AG10803 (cell line): Measurements from ENCODE around the gene EEF1B2.
"Not testable (repeated sequence)": the region's sequence is repeated elsewhere in the genome, so short reads cannot be mapped to it uniquely, and the experiment has no call there.

Experiments
- DNase-seq: peaks from one replicate; pipeline ENCODE4 v3.0.0; 2010; ENCODE audit warnings: low read depth
- H3K4me3 ChIP-seq: 2 replicates; pipeline ENCODE4 v1.5.1; 2011; ENCODE audit warnings: mild to moderate bottlenecking, low read length, control low read depth
- TF ChIP-seq, protein P1 (sequence below): conservative IDR thresholded peaks from 2 replicates; pipeline ENCODE4 v1.5.1; 2011; ENCODE audit warnings: mild to moderate bottlenecking, low read length, control low read depth, inconsistent platforms

The EEF1B2 gene

DNA sequence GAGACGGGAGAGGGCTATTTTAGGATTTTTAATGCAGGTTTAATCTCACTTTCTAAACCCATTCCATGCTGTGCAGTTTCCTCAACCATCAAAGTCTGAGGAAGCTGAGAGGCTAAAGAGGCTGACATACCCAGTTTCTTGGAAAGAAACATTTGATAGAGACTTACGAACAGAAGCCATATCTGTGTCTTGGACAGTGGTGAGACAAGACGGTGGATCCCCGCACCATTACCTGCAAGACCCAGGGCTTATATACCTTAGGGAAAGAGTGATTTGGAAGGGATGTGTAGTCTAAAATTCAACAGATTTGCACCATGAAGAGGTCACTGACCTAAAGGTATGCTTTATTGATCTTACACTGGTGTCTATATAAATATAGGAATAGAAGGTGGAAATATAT lies 13.5 kb downstream of the EEF1B2 start:
- H3K4me3 ChIP-seq = no peak overlapping the region
- TF ChIP-seq, protein P1, sequence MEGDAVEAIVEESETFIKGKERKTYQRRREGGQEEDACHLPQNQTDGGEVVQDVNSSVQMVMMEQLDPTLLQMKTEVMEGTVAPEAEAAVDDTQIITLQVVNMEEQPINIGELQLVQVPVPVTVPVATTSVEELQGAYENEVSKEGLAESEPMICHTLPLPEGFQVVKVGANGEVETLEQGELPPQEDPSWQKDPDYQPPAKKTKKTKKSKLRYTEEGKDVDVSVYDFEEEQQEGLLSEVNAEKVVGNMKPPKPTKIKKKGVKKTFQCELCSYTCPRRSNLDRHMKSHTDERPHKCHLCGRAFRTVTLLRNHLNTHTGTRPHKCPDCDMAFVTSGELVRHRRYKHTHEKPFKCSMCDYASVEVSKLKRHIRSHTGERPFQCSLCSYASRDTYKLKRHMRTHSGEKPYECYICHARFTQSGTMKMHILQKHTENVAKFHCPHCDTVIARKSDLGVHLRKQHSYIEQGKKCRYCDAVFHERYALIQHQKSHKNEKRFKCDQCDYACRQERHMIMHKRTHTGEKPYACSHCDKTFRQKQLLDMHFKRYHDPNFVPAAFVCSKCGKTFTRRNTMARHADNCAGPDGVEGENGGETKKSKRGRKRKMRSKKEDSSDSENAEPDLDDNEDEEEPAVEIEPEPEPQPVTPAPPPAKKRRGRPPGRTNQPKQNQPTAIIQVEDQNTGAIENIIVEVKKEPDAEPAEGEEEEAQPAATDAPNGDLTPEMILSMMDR = no peak
- no peak for DNase-seq

DNA sequence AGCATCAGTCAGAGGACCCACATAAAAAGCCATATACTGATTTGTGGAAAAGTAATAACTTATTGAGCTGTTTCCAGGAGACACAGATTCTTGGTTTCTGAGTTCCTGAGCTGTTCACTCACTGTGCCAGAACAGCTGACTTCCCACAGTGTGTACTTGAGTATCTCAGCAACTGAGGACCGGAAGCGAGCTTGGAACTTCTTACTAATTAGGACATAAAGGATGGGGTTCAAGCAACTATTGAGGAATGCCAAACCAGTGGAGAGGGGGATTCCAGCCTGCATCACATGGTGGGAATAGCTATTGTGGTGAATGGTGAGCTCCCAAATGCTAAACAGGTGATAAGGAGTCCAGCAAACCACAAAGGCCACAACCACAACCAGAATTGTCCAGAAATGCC lies 16.4 kb downstream of the EEF1B2 start:
- TF ChIP-seq, protein P1 = no peak

DNA sequence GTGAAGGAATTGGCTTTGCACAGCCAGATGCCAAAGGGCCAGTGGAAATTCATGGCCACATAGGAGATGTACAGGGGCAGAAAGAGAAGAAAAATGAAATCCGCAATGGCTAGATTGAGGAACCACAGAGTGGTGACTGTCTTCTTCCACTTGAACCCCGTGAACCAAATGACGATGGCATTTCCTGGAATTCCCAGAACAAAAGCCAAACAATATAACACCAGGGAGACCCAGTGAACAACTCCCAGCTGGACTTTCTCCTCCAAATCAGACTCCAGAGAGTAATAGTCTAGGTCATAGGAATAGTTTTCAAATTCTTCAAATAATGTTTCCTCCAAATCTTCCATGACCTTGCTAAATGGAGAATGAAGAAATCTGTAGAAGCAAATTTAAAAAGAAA lies 17.2 kb downstream of the EEF1B2 start:
- DNase-seq = no peak
- H3K4me3 ChIP-seq = no peak overlapping the region
- TF ChIP-seq, protein P1 = no peak

More for the DNA sequence above, 16.4 kb downstream of the EEF1B2 start:
- H3K4me3 ChIP-seq = no peak overlapping the region
- DNase-seq = peak; percentile 50

DNA sequence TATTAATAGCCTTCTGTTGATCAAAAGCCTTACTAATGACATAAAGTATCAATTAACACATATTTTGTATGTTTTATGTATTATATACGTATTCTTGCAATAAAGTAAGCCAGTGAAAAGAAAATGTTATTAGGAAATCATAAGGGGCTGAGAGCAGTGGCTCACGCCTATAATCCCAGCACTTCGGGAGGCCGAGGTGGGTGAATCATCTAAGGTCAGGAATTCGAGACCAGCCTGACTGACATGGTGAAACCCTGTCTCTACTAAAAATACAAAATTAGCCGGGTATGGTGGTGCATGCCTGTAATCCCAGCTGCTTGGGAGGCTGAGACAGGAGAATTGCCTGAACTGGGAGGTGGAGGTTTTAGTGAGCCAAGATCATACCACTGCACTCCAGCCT lies 21.8 kb downstream of the EEF1B2 start:
- H3K4me3 ChIP-seq, DNase-seq: not testable (repeated sequence)

DNA sequence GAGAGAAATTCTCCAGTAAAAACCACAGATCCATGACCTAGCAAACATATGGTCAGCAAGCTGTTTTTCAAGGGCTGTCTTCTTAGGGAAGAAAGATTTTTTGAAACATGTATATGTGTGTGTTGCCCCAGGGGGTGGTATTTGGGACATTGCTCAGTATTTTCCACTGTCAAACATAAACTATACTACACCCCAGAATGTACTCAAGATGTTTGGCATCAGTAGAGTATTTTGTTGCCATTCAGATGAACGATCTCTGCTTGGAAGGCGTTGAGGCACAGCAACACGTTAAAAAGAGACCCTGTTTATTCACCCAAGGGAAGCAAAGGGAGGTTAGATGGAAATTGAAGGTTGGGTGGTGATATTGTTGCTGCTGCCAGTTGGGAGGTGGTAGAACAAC lies 30.0 kb downstream of the EEF1B2 start:
- DNase-seq = no peak
- H3K4me3 ChIP-seq = no peak overlapping the region
- TF ChIP-seq, protein P1 = no peak

DNA sequence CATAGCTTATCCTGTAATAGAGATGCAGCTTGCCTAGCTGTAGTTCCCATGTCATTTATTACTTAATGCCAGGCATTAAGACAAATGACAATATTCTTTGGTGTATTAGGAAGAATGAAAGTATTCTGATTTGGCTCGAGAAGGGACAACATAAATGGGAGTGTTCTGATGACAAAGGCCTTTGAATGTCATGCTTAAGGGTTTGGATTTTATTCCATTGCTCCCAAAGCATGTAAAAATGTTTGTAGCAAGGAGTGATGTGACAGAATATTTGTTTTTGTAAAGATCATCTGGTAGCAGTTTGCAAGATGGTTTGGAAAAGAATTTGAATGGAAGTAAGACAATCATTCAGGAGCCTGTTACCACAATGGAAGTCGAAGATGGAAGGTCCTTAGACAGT lies 30.4 kb downstream of the EEF1B2 start:
- no peak overlapping the region for H3K4me3 ChIP-seq

DNA sequence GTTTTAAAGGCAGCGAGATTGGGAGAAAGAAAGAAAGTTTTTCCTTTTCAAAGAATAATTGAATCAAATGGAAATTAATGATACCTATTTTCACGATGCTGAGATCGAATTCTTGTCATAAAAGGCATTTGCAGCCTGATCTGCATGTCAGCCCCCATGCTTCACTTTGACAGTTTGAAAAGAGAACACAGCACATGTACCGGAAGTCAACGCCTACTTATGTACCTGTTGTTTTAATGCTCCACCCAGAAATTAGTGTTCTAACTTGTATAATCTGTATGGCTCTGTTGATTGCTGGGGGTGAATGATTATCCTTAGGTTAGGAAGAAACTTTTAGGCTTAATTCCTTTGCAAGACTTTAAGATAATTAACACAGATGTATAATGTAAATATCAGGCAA lies 31.0 kb downstream of the EEF1B2 start:
- H3K4me3 ChIP-seq = no peak overlapping the region
- TF ChIP-seq, protein P1 = no peak
- DNase-seq = no peak

More for the DNA sequence above, 30.4 kb downstream of the EEF1B2 start:
- TF ChIP-seq, protein P1 = no peak
- DNase-seq = no peak

DNA sequence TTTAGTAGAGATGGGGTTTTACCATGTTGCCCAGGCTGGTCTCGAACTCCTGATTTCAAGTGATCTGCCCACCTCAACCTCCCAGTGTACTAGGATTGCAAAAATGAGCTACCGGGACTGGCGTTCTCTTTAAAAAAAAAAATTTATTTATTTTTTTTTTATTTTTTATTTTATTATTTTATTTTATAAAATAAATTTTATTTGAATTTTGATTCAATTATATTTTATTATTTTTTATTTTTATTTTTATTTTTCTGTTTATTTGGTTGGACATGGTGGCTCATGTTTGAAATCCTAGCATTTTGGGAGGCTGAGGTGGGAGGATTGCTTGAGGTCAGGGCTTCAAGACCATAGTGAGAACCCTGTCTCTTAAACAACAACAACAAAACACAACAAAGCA lies 32.5 kb downstream of the EEF1B2 start:
- no peak overlapping the region for H3K4me3 ChIP-seq
- TF ChIP-seq, protein P1 = no peak
- no peak for DNase-seq
